Stimulated activated CD4-positive, alpha-beta T cell treated with anti-CD3 and anti-CD28 coated beads, TNF-alpha, amount 100 ng/mL, for 1 hour (primary cell): ENCODE results near the gene RFC1.
A peak's percentile ranks its signal among the peaks of the same experiment; 100 is the strongest.
"Not testable (repeated sequence)": the region's sequence is repeated elsewhere in the genome, so short reads cannot be mapped to it uniquely, and the experiment has no call there.

ENCODE experiments used
- DNase-seq, 3 donors: peaks; one replicate each; pipeline ENCODE4 v3.0.0-alpha.2; 2020; ENCODE audit warnings: low read depth in 3 of 3, low spot score in 1 of 3

Gene RFC1

DNA sequence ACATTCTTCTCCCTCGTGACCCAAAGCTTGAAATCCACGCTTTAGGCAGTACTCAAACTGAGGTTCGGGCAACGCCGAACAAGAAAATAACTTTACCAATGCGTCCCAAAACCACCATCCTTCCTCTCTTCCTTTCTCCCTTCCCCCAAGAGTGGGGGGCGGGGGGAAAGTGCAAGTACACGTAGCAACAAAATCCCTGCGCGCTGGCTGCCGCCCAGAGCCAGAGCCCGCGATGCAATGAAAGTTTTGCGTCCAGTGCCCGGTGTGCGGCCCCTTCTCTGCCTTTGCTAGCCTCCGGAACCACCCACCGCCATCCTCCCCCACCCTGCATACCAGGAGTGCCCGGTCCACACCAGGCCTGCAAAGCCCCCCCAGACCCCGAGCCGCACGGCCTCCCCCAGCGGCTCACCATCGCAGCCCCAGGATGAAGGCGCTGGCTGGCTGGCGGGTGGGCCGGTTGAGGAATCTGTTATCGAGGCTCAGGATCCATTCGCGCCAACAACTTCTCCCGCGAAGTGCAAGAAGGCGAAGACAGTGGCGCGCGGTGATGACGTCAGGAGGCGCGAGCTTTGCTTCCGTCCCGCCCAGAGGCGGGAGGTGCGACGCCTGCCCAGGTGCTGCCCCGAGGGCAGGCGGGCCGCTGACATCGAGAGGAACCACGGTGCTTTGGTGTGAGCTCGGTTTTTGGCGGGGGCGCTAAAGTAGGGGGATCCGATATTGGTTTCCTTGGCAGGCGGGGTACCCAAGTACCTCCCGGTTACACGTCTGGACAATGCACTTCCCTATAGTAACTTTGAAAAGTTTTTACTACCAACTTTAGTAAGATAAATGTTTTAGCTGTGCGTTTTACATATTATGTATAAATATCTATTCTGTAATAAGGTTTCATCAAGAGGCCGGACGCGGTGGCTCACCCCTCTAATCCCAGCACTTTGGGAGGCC, at the start of gene RFC1:
Gene RFC1, minus strand, starts transcription at position 533 of the 942 bp plus-strand sequence. Its CDS starts 121 bp downstream, at position 412.
- DNase-seq, result peak; percentile 77 to 93 (median 77)

DNA sequence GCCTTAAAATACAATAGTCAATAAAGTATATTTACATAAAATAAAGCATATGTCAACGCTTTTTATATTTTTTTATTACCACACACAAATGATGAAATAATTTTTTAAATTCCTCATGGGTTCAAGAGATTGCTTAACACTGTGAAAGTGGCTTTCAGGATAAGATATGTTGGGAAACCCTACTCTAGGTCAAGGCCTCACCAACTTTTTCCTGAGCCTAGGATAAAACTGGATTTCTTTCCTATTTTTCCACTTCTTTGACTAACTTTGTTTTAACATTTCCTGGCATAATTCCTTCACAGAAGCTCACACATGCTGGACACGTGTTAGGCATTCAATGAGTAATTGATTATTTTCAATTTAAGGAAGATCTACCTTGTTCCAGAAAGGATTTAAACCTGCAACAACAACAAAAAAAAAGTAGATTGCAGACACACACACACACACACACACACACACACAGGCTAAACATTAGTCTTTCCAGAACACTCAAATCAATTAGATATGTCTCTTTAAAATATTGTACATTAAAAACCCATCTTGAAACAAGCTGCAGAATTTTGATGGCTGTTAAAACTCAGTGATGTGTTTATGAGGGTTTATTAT, 49.6 kb upstream of the RFC1 start:
- no peak for DNase-seq

DNA sequence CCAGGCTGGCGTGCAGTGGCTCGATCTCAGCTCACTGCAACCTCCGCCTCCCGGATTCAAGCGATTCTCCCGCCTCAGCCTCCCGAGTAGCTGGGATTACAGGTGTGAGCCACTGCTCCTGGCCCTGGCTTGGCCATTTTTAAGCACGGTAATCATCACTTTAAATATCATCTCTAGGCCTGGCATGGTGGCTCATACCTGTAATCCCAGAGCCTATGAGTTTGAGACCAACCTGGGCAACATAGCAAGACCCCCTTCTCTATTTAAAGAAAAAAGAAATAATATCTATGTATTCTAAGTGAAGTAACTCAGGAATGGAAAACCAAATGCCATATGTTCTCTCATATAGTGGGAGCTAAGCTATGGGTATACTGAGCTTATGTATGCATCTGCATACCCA, 45.4 kb upstream of the RFC1 start:
- DNase-seq, result not testable (repeated sequence)

GRCh38 chr4:39410415-39410814, 44.3 kb upstream of the RFC1 start:
- DNase-seq, result no peak

DNA sequence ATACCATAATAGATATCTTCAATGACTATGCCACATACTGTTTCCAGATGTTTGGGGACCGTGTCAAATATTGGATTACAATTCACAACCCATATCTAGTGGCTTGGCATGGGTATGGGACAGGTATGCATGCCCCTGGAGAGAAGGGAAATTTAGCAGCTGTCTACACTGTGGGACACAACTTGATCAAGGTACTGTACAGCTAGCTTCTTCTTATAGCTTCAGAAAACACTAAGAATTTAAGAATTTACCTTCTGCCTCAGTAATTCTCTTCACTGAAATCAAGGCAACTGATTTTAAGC, 41.4 kb upstream of the RFC1 start:
- no peak for DNase-seq

- no peak for DNase-seq
Observed at GRCh38 chr4:39406763-39407583, 40.8 kb upstream of the RFC1 start, which contains the start of gene KLB. Gene KLB (plus strand): TSS chr4:39406930. CDS start chr4:39406950, 20 bp downstream.

DNA sequence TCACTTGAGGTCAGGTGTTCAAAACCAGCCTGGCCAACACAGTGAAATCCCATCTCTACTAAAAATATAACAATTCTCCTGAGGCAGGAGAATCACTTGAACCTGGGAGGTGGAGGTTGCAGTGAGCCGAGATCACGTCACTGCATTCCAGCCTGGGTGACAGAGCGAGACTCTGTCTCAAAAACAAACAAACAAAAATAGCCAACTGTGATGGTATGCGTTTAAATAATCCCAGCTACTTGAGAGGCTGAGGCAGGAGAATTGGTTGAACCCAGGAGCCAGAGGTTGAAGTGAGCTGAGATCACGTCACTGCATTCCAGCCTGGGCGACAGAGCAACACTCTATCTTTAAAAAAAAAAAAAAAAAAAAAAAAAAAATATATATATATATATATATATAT, 35.5 kb upstream of the RFC1 start:
- not testable (repeated sequence) for DNase-seq

DNA sequence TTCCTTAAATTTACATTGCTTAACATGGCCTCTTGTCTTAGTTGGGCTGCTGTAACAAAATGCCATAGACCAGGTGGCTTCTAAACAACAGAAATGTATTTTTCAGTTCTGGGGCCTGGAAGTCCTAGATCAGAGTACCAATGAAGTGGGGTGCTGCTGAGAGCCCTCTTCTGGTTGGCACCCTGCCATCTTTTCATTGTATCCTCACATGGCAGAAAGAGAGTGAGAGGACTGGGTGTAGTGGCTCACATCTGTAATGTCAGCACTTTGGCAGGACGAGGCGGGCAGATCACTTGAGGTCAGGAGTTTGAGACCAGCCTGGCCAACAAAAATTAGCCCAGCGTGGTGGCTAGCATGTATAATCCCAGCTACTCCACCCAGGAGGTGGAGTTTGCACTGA, 28.5 kb upstream of the RFC1 start:
- DNase-seq, result no peak

- DNase-seq, result no peak
Observed at GRCh38 chr4:39390603-39391002, 24.4 kb upstream of the RFC1 start.

GRCh38 chr4:39384563-39384962, 18.4 kb upstream of the RFC1 start:
- DNase-seq, result no peak

- no peak for DNase-seq
Observed at GRCh38 chr4:39383690-39384089, 17.5 kb upstream of the RFC1 start.

DNA sequence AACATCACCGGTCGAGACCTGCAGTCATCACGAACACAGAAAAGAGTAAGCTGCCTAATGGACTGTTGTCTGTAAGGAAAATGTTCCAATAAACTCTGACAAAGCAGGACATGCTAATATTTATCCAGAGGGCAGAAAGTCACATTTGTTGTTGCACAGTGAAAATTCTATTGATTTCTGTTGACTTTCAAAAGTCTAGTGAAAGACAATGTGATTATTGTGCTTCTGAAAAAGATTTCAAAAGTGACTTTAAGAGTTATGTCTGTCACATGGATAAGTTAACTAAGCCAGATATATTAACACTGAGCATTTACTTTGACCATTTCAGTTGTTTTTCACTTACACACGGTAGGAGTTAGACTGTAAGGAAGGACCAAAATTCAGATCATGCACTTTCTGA, 9.3 kb upstream of the RFC1 start:
- DNase-seq, result no peak

GRCh38 chr4:39371209-39371608, 5.0 kb upstream of the RFC1 start:
- DNase-seq, result not testable (repeated sequence)

DNA sequence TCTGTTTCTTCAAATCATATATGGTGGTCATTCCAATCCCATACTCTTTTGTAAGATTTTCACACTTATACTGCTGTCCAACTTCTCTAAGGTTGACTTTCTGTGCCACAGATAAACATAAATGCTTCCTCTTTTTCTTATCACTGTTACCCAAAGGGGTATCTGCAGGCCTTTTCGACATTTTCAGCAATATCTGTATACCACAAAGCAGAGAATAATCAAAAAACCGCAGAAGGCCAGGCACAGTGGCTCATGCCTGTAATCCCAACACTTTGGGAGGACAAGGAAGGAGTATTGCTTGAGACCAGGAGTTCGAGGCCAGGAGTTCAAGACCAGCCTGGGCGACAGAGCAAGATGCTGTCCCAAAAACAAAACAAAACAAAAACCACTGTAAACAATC, 3.1 kb upstream of the RFC1 start:
- DNase-seq, result no peak

GRCh38 chr4:39367166-39367565, 1.0 kb upstream of the RFC1 start:
- DNase-seq, result no peak

- no peak for DNase-seq
Observed at GRCh38 chr4:39365360-39365759, 802 bp downstream of the RFC1 start.

GRCh38 chr4:39363773-39364393, 2.3 kb downstream of the RFC1 start:
- no peak for DNase-seq

- no peak for DNase-seq
Observed at GRCh38 chr4:39362827-39363226, 3.3 kb downstream of the RFC1 start.

- DNase-seq, result not testable (repeated sequence)
Observed at GRCh38 chr4:39360611-39361010, 5.6 kb downstream of the RFC1 start.

DNA sequence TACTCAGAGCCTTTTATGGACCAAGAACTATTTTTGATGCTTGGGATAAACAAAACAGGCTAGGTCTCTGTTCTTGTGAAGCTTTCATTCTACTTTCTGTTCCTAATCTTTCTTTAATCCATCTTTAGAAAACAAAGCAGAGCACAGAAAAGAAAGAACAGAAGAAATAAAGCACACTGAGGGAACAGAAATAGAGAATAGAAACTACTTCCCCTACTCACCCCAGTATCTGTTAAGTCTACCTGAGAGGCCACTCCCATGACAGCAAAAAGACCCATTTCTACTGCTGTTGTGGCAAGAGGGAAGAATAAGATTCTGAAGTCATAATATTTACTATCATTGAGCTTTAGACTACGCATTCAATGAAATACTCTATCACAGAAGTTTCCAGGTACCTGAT, 9.2 kb downstream of the RFC1 start:
- no peak for DNase-seq

- no peak for DNase-seq
Observed at GRCh38 chr4:39354254-39354552, 12.0 kb downstream of the RFC1 start.
